Lung (tissue), 12 donors: ENCODE measurements around the gene SORL1. TPM values are rescaled to one million over a fixed set of nuclear protein-coding genes. Genes with fewer than 3 reads are reported as not detected.

Experiments used
- ATAC-seq: fragments of 200-7000 bp; cut with Tn5 transposase; one replicate; pipeline ENCODE4 v1.9.1; 2020; ENCODE audit warnings: moderate number of reproducible peaks; ENCODE audit not compliant: insufficient read depth, low FRiP score
- DNase-seq, 3 donors: peaks; one replicate each; pipeline ENCODE4 v3.0.0-alpha.2; 2013 to 2017
- H3K27ac ChIP-seq, 2 donors: one replicate each; pipeline ENCODE4 v1.5.1; 2013; ENCODE audit warnings: mild to moderate bottlenecking in 2 of 2, moderate library complexity in 2 of 2, control low read depth in 1 of 2, inconsistent platforms in 1 of 2, low read depth in 1 of 2, low read length in 1 of 2
- H3K27me3 ChIP-seq, 3 donors: one replicate each; pipeline ENCODE4 v1.5.1; 2013; ENCODE audit warnings: low read length in 2 of 3; ENCODE audit not compliant: control insufficient read depth in 3 of 3, insufficient read depth in 3 of 3
- H3K36me3 ChIP-seq, 4 donors: one replicate each; pipeline ENCODE4 v1.5.1; 2013; ENCODE audit warnings: low read length in 4 of 4, mild to moderate bottlenecking in 1 of 4, moderate library complexity in 1 of 4; ENCODE audit not compliant: control insufficient read depth in 4 of 4, insufficient read depth in 4 of 4
- H3K4me1 ChIP-seq, 5 donors: one replicate each; pipeline ENCODE4 v1.5.1; 2013; ENCODE audit warnings: low read length in 5 of 5, mild to moderate bottlenecking in 2 of 5, moderate library complexity in 1 of 5; ENCODE audit not compliant: control insufficient read depth in 5 of 5, insufficient read depth in 5 of 5
- H3K4me3 ChIP-seq: one replicate; pipeline ENCODE4 v1.5.1; 2013; ENCODE audit warnings: mild to moderate bottlenecking, control low read depth, moderate library complexity
- H3K9ac ChIP-seq, 2 donors: one replicate each; pipeline ENCODE4 v1.5.1; 2013; ENCODE audit warnings: low read length in 2 of 2, control low read depth in 1 of 2; ENCODE audit not compliant: insufficient read depth in 1 of 2
- H3K9me3 ChIP-seq, 4 donors: one replicate each; pipeline ENCODE4 v1.5.1; 2013; ENCODE audit warnings: low read length in 3 of 4, mild to moderate bottlenecking in 1 of 4, moderate library complexity in 1 of 4; ENCODE audit not compliant: control insufficient read depth in 4 of 4, insufficient read depth in 3 of 4
- CTCF ChIP-seq: IDR thresholded peaks from 2 replicates; pipeline ENCODE4 v1.5.1; 2012; ENCODE audit warnings: mild to moderate bottlenecking; ENCODE audit errors: control extremely low read depth, extremely low read depth
- WGBS, 2 donors: extraction: QIAGEN DNeasy Blood & Tissue Kit; methylation state at CpG; one replicate each; pipeline ENCODE4 v1.1.7; 2013; 5-methylcytosine and 5-hydroxymethylcytosine counted together
- polyA plus RNA-seq, 2 donors: library from polyadenylated mRNA; stranded (reverse); fragments of 200-250 nt; gene quantifications; one replicate each; pipeline ENCODE4 v1.2.1, GENCODE V29; 2013
- total RNA-seq, 2 donors: library from RNA; depleted of rRNA in 1 of 2; stranded (reverse); fragments of >200 nt in 1 of 2; gene quantifications; one replicate each; pipeline ENCODE4 v1.2.1, GENCODE V29; 2014 to 2021
- donor health status: control.
- donor health status: control.
- donor health status: Bipolar disorder and iron deficiency.
- donor health status: healthy.
- donor health status: DM: yes; HTN: yes; CAD: no.

Gene SORL1
- total and polyA plus RNA-seq, 4 donors: 1.9 to 67.0 (median 49.2) TPM

GRCh38 chr11:121538054-121538453, 85.9 kb downstream of the SORL1 start:
- no peak for DNase-seq
- Histone ChIP-seq H3K27me3 (no peaks in the 10 kb centered on the region), H3K27ac (no peak overlapping the region), H3K9ac (no peak overlapping the region), H3K4me1 (no peaks in the 10 kb centered on the region), H3K4me3 (no peak overlapping the region), H3K36me3 (peaks cover 0 to 1% (median 0%) of the 10 kb centered on the region in 4 donors), H3K9me3 (no peaks in the 10 kb centered on the region)
- ATAC-seq: no peak
- 80 to 91% methylated on average over 1 of the region's 1 CpG for WGBS, 2 donors
- no peak for TF ChIP-seq CTCF

GRCh38 chr11:121539000-121539399, 86.9 kb downstream of the SORL1 start:
- DNase-seq: no peak
- Histone ChIP-seq H3K9ac (no peak overlapping the region), H3K4me1 (no peaks in the 10 kb centered on the region), H3K36me3 (peaks cover 0 to 4% (median 3%) of the 10 kb centered on the region in 4 donors), H3K4me3 (no peak overlapping the region), H3K27me3 (no peaks in the 10 kb centered on the region), H3K9me3 (no peaks in the 10 kb centered on the region), H3K27ac (no peak overlapping the region)
- TF ChIP-seq CTCF: no peak
- 62 to 67% methylated on average over 5 of the region's 5 CpGs for WGBS, 2 donors
- no peak for ATAC-seq

- Histone ChIP-seq H3K27ac (no peak overlapping the region), H3K36me3 (peaks cover 0 to 16% (median 8%) of the 10 kb centered on the region in 4 donors), H3K4me1 (no peaks in the 10 kb centered on the region), H3K27me3 (no peaks in the 10 kb centered on the region), H3K9ac (no peak overlapping the region), H3K4me3 (no peak overlapping the region), H3K9me3 (no peaks in the 10 kb centered on the region)
- WGBS, 2 donors: 59 to 77% methylated on average over 3 of the region's 3 CpGs
- TF ChIP-seq CTCF: no peak
- DNase-seq: no peak
- no peak for ATAC-seq
Observed at GRCh38 chr11:121540627-121541026, 88.5 kb downstream of the SORL1 start.

GRCh38 chr11:121543836-121544380, 91.8 kb downstream of the SORL1 start:
- Histone ChIP-seq H3K4me3 (no peak overlapping the region), H3K9ac (no peak overlapping the region), H3K36me3 (peaks cover 0 to 27% (median 10%) of the 10 kb centered on the region in 4 donors), H3K9me3 (no peaks in the 10 kb centered on the region), H3K27ac (no peak overlapping the region), H3K4me1 (no peaks in the 10 kb centered on the region), H3K27me3 (no peaks in the 10 kb centered on the region)
- no peak for ATAC-seq
- TF ChIP-seq CTCF: no peak
- 87 to 93% methylated on average over 6 of the region's 6 CpGs for WGBS, 2 donors
- no peak for DNase-seq
